Measurements from ENCODE around the gene APOA1.

- TF ChIP-seq, protein P1, sequence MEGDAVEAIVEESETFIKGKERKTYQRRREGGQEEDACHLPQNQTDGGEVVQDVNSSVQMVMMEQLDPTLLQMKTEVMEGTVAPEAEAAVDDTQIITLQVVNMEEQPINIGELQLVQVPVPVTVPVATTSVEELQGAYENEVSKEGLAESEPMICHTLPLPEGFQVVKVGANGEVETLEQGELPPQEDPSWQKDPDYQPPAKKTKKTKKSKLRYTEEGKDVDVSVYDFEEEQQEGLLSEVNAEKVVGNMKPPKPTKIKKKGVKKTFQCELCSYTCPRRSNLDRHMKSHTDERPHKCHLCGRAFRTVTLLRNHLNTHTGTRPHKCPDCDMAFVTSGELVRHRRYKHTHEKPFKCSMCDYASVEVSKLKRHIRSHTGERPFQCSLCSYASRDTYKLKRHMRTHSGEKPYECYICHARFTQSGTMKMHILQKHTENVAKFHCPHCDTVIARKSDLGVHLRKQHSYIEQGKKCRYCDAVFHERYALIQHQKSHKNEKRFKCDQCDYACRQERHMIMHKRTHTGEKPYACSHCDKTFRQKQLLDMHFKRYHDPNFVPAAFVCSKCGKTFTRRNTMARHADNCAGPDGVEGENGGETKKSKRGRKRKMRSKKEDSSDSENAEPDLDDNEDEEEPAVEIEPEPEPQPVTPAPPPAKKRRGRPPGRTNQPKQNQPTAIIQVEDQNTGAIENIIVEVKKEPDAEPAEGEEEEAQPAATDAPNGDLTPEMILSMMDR (conservative IDR thresholded peaks at IDR 0.05; ENCODE audit: low read length): no peak
- no peak for TF ChIP-seq EZH2phosphoT487 (IDR thresholded peaks at IDR 0.05; ENCODE audit: borderline replicate concordance)
These were observed 18.4 kb downstream of the APOA1 start for GRCh38 chr11:116819049-116819448.

All from Loucy (cell line).